Activated B cell treated with CpG ODN at 0.5 μM for 24 hours (primary cell): ENCODE results near the gene UCN2. TPM values are rescaled to one million over a fixed set of nuclear protein-coding genes. Genes with fewer than 3 reads are reported as not detected.
"Not testable (repeated sequence)": the region's sequence is repeated elsewhere in the genome, so short reads cannot be mapped to it uniquely, and the experiment has no call there.

Experiments used
- ATAC-seq: fragments of 200-7000 bp; cut with Tn5 transposase; one replicate; pipeline ENCODE4 v1.10.0; 2021; ENCODE audit warnings: low read depth, mild to moderate bottlenecking, moderate library complexity
- CTCF ChIA-PET: fragments of 350-600 bp; sonication (Branson Sonifier 250); formaldehyde crosslinking; loops from one replicate; lab custom pipeline; 2021; ENCODE audit warnings: antibody characterized with exemption; lab: Charles Lee
- POLR2A ChIA-PET: fragments of 350-600 bp; sonication (Branson Sonifier 250); formaldehyde crosslinking; loops from one replicate; lab custom pipeline; 2021; ENCODE audit warnings: antibody characterized with exemption; lab: Charles Lee
- DNase-seq: peaks from one replicate; pipeline ENCODE4 v3.0.0; 2022
- H3K27ac Mint-ChIP-seq: one replicate; pipeline ENCODE4 v1.8.0; 2020; ENCODE audit warnings: mixed read lengths
- H3K27me3 Mint-ChIP-seq: one replicate; pipeline ENCODE4 v1.8.0; 2021; ENCODE audit warnings: mixed read lengths
- H3K36me3 Mint-ChIP-seq: one replicate; pipeline ENCODE4 v1.8.0; 2021; ENCODE audit warnings: low read depth, mixed read lengths
- H3K4me1 Mint-ChIP-seq: one replicate; pipeline ENCODE4 v1.8.0; 2021; ENCODE audit warnings: mixed read lengths
- H3K4me3 Mint-ChIP-seq: one replicate; pipeline ENCODE4 v1.8.0; 2020; ENCODE audit warnings: mild to moderate bottlenecking, mixed read lengths
- H3K9me3 Mint-ChIP-seq: one replicate; pipeline ENCODE4 v1.8.0; 2020; ENCODE audit warnings: mixed read lengths
- CTCF ChIP-seq: fragments of 200-600 bp; IDR thresholded peaks from one replicate; pipeline ENCODE4 v1.8.0; 2022; ENCODE audit warnings: antibody characterized with exemption, mild to moderate bottlenecking
- intact Hi-C: fragments of 100-400 bp; cut with micrococcal nuclease; formaldehyde crosslinking; loops from one replicate; pipeline ENCODE4 v1.15.1; 2024
- total RNA-seq: library from RNA; stranded (reverse); gene quantifications from 2 replicates; pipeline ENCODE4 v1.2.3, GENCODE V29; 2022

Gene UCN2
- total RNA-seq, 1 donor from 2014 or later = not detected

- intact Hi-C loops = no loop called here
- Mint-ChIP-seq H3K27me3 (no peaks in the 10 kb centered on the region), H3K4me1 (no peaks in the 10 kb centered on the region), H3K27ac (no peak overlapping the region), H3K4me3 (no peak overlapping the region), H3K9me3 (no peaks in the 10 kb centered on the region), H3K36me3 (no peaks in the 10 kb centered on the region)
- TF ChIP-seq CTCF = no peak
- ATAC-seq (no peak), DNase-seq (no peak)
- ChIA-PET CTCF (no interaction called here), POLR2A (no interaction called here)
Observed at GRCh38 chr3:48532977-48533337, 30.6 kb downstream of the UCN2 start.

- POLR2A ChIA-PET = no interaction called here
- no peak for TF ChIP-seq CTCF
- CTCF ChIA-PET = no interaction called here
- no peak overlapping the region for H3K4me3 Mint-ChIP-seq
- no peaks in the 10 kb centered on the region for H3K27me3 Mint-ChIP-seq
- no peak for ATAC-seq
- no peaks in the 10 kb centered on the region for H3K4me1 Mint-ChIP-seq
- intact Hi-C loops = no loop called here
- H3K36me3 Mint-ChIP-seq = no peaks in the 10 kb centered on the region
- no peak overlapping the region for H3K27ac Mint-ChIP-seq
- H3K9me3 Mint-ChIP-seq = no peaks in the 10 kb centered on the region
- DNase-seq = no peak
Observed at GRCh38 chr3:48532271-48532976, 31.2 kb downstream of the UCN2 start.

GRCh38 chr3:48530701-48531100 lies 32.9 kb downstream of the UCN2 start:
- H3K4me3 Mint-ChIP-seq, ATAC-seq, H3K27me3 Mint-ChIP-seq, DNase-seq, CTCF ChIA-PET, H3K4me1 Mint-ChIP-seq, H3K36me3 Mint-ChIP-seq, H3K27ac Mint-ChIP-seq, intact Hi-C loops, POLR2A ChIA-PET, H3K9me3 Mint-ChIP-seq: not testable (repeated sequence)

- Mint-ChIP-seq H3K9me3 (no peaks in the 10 kb centered on the region), H3K4me3 (no peak overlapping the region), H3K4me1 (no peaks in the 10 kb centered on the region), H3K27me3 (no peaks in the 10 kb centered on the region), H3K36me3 (no peaks in the 10 kb centered on the region), H3K27ac (no peak overlapping the region)
- intact Hi-C loops = no loop called here
- no peak for ATAC-seq
- no peak for DNase-seq
- ChIA-PET CTCF (no interaction called here), POLR2A (no interaction called here)
- no peak for TF ChIP-seq CTCF
Observed at GRCh38 chr3:48528754-48529153, 34.8 kb downstream of the UCN2 start.

- Mint-ChIP-seq H3K36me3 (no peaks in the 10 kb centered on the region), H3K27me3 (no peaks in the 10 kb centered on the region), H3K9me3 (no peaks in the 10 kb centered on the region), H3K4me1 (no peaks in the 10 kb centered on the region), H3K4me3 (no peak overlapping the region), H3K27ac (no peak overlapping the region)
- intact Hi-C loops = no loop called here
- CTCF ChIA-PET = no interaction called here
- POLR2A ChIA-PET = interaction anchor here (0.6 kb wide), 1 partner anchor 62 kb away, joined by 9 read pairs; no protein-coding TSS in a partner anchor
- no peak for ATAC-seq
- no peak for DNase-seq
- no peak for TF ChIP-seq CTCF
Observed at GRCh38 chr3:48528048-48528447, 35.5 kb downstream of the UCN2 start.

GRCh38 chr3:48524970-48525369 lies 38.6 kb downstream of the UCN2 start:
- no peaks in the 10 kb centered on the region for H3K4me1 Mint-ChIP-seq
- H3K27me3 Mint-ChIP-seq = no peaks in the 10 kb centered on the region
- no peak for TF ChIP-seq CTCF
- intact Hi-C loops = no loop called here
- H3K4me3 Mint-ChIP-seq = no peak overlapping the region
- DNase-seq (no peak), ATAC-seq (no peak)
- H3K36me3 Mint-ChIP-seq = no peaks in the 10 kb centered on the region
- no peak overlapping the region for H3K27ac Mint-ChIP-seq
- no peaks in the 10 kb centered on the region for H3K9me3 Mint-ChIP-seq
- CTCF ChIA-PET = no interaction called here
- POLR2A ChIA-PET = no interaction called here
